GM12892 (cell line): Measurements from ENCODE around the gene WDR83.

Source experiments
- POLR2A ChIP-seq: IDR thresholded peaks from 2 replicates; pipeline ENCODE4 v1.6.1; 2011; ENCODE audit warnings: low read depth, low read length, control low read depth
- POLR2AphosphoS5 ChIP-seq: IDR thresholded peaks from 2 replicates; pipeline ENCODE4 v1.6.1; 2011; ENCODE audit warnings: low read depth, low read length, control low read depth

DNA sequence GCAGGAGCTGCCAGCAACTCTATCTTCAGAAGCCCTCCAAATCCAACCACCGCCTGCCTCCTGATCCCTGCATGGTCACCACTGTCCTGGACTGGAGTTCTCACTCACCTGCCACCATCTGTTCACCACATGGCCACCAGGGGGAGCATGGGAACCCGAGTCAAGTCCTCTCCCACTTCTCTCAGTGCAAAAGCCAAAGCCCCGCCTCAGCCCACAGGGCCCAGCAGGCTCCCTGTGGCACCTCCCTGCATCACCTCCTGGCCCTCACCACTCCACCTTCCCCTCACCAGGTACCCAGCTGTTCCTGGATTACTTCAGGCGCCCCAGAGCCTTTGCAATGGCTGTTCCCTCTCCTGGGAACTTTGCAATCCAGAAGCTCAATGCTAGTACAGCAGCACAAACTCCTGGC lies 9.8 kb downstream of the WDR83 start:
- TF ChIP-seq POLR2A: peak; percentile 36; the same call in 1 of the 2 replicates
- peak; percentile 74 for TF ChIP-seq POLR2AphosphoS5
